Kidney capillary endothelial cell (primary cell): ENCODE measurements around the gene GRM7.

Experiments used
- DNase-seq: peaks from one replicate; pipeline ENCODE4 v3.0.0-alpha.2; 2018; ENCODE audit warnings: low spot score

The GRM7 gene

DNA sequence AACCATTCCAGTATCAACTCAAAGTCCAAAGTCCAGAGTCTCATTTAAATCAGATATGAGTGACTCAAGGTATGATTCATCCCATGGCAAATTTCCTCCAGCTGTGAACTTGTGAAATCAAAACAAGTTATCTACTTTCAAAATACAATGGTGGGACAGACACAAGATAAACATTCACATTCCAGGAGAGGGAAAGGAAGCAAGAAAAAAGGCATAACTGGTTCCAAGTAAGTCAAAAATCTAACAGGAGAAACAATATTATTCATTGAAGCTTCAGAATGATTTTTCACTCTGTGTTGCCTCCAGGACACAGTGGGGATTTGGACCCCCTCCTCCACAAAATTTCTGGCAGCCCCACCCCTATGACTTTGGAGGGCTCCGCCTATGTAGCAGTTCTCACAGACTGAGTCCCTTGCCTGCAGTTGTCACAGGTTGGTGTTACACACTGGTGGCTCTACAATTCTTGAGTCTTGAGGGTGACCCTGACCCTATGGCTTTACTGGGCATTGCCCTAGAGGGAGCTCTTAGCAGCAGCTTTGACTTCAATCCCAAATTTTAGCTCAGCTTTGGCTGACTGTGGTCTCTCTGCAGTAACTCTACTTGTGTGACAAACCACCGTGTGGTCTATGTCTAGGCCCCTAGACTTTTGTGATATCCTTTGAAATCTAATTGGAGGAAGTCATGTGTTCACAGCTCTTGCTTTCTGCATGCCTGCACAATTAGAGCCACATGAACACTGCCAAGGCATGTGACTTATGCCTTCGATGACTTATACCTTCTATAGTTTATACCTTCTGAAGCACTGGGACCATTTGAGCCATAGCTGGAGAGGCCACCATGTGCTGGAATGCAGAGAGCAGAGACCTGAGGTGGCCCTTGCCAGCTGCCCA, 644.2 kb downstream of the GRM7 start:
- DNase-seq: peak; percentile 84

DNA sequence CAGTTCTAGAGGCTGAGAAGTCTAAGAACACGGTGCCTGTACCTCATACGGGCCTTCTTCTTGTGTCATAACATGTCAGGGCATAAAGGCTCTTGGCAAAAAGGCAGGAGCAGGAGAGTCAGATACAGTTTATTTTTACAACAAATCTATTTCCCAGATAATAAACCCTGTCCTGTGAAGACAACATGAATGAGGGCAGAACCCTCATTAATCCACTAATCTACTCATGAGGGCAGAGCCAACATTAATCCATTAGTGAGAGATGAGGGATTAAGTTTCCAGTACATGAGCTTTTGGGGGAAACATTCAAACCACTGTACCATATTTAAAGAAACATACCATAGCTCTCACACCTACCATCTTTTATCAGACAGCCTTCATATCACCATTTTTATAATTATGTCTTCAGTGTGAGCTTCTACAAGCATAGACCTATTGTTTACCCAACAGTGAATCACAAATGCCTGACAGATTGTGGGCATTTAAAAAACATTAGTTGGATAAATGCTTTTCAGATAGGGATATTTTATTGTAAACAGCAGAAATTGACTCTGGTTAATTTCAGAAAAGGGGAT, 645.8 kb downstream of the GRM7 start:
- no peak for DNase-seq

DNA sequence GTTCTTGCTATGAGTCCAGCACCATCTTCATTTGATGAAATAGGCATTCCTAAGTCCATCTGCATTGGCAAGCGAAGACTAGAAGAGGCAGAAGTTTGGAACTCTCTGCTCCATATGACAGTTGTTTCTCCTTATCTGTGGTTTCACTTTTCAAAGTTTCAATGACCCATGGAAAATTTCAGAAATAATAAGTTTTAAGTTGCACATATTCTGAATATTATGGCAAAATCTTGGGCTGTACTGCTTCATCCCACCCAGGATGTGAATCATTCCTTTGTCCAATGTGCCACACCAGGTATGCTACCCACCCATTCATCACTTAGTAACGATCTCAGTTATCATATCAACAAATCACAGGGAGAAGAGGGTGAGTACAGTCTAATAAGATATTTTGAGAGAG, 647.9 kb downstream of the GRM7 start:
- no peak for DNase-seq

DNA sequence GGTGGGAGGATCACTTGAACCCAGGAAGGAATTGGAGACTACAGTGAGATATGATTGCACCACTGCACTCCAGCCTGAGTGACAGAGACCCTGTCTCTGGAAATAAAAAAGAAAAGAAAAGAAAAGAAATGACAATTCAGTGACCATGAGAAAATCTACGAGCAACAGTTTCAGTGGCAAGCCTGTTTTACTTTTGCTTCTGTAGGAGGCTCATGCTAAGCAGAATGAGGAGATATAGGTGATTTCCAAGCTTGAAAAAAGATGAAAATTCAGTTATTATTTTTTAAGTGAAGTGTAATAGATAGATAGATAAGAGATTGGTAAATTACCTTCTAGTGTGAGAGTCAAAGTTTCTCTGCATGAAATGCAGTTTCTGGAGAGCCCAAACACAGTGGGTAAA, 651.1 kb downstream of the GRM7 start:
- no peak for DNase-seq

DNA sequence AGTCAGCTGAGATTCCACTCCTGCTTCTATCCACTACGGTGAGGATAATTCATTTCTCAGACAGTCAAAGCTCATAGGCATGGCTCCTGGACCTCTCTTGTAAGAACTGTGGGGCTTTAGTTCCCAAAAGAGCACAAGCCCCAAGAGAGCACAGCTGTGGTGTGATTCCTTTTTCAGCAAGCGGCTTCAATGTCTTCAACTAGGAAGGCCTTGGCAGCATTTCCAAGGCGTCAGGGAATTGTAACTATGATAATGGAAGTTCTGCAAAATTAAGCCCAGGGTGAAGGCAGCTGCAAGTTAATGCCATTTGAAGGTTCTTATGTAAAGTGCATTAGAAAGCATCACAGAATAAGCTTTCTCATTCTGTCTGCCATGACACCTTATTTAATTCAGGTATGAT, 657.1 kb downstream of the GRM7 start:
- no peak for DNase-seq

DNA sequence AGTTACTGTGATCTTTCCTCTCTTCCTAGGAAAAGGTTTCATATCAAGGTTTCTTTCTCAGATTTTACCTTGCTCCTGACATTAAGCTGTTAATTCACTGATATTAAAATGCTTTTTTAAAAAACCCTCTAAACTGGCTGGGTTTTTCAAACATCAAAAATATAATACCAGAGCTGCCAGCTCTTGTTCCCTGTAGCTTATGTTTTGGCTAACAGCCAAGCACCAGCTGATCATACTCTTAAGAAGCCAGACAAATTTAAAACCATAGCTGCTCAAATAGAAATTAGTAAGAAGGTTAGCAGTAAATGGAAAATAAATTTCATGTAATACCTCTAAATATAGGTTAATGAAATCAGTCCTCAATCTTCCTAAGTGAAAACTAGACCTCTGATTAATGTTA, 657.5 kb downstream of the GRM7 start:
- DNase-seq: no peak

DNA sequence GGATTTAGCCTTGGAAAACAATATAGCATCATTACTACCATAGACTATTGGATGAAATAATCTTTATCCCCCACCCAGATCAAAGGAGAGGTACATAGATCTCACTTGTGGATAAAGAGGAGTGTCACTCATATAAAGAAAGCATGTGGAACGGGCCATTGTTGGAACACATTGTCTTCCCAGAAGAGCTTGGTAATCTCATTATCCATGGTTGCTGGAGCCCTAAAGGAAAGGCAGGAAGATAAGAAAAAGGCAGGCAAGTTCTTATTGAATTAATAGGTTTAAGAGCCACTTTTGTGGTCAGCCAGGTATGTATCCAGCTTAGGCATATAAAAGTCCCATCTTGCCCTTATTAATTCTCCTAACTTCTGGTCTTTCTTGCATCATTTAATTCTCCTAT, 659.1 kb downstream of the GRM7 start:
- no peak for DNase-seq

DNA sequence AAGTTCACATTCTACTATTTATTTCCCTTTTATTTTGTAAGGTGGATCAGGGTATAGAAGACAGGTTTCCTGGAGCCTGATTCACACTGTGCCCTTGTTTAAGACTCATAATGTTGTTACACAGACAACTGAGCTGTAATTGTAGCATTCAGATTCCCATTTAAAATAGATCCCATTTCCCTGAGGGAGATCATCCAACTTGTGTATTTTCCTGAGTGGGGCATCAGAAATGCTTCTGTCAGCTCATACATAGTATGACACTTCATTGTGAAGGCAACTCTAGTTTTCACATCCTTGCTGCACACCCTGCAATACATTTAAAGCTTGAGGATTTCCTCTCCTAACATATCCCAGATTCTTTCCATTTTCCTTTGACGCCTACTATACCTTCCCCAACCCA, 659.7 kb downstream of the GRM7 start:
- no peak for DNase-seq

DNA sequence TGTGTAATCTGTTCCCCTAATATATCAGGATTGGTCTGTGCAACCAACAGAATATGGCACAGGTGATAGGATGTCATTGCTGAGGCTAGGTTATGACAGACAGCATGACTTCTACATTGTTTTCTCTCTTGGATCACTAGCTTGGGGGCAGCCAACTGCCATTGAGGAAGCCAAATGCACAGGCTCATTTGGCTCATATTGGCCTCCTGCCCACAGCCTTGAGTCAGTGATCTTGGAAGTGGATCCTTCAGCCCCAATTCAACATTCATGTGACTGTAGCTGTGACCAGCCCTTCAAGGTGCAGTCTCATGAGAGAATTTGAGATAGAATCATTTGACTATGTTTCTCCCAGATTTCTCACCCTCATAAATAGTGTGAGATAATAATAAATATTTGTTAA, 675.6 kb downstream of the GRM7 start:
- no peak for DNase-seq

DNA sequence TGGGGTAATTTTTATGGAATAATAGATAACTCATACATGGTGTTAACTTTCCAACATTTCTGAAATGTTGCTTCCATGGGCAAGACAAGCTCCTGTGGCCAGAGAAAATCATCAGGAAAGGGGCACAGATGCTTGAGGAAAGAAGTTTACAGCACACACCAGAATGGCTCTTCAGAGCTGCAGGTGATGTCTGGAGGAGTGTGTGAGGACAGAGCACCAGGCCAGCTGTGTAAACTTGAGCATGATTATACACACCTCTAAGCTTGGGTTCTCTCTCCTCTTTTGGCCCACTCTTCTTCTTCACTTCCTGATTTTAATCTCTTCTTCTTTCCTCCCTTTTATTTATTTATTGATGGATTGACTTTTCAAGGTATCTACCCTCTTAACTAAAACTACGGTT, 676.0 kb downstream of the GRM7 start:
- DNase-seq: no peak

DNA sequence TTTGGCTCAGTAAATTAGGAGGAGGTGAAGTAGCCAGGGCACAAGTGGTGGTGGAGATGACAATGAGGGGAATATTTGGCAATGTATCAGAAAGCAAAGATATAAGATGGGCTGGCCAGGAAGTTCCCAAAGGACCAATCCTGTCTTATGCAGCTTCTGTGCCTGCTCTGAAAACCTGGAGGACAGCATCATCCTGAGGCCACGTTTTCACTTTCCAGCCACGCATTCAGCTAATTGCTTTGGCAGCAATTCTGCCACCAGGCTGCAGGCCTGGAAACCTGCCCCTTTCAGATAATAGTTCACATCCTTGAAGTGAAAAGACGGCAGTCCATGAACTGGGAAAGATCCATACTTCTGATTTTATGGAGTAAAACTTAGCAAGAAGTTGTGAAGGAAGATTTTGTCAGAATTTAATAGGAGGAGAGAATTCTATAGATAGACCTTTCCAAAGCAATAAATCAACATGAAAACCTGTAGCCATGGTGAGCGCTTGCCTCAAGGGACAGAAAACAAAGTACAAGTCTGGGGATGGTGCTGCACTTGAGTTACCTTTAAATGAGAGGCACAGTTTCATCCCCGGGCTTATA, 682.5 kb downstream of the GRM7 start:
- DNase-seq: no peak

DNA sequence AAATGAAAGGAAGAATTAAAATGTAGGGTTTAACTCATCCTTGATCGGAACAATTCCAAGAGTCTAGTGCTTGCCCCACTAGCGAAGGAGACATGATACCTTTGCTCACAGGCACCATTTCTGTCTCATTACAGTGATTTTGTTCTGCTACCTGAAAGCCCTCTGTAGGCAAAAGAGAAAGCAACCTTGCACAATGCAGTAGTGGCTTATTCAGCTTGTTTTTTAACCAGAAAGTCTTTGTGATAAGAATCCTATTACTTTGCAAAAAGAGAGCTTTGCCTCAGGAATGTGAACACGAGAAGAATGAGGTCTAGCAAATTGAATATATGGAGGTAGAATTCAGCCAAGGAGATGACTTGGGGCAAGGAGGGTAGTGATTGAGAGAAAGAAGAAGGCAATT, 684.4 kb downstream of the GRM7 start:
- DNase-seq: no peak

DNA sequence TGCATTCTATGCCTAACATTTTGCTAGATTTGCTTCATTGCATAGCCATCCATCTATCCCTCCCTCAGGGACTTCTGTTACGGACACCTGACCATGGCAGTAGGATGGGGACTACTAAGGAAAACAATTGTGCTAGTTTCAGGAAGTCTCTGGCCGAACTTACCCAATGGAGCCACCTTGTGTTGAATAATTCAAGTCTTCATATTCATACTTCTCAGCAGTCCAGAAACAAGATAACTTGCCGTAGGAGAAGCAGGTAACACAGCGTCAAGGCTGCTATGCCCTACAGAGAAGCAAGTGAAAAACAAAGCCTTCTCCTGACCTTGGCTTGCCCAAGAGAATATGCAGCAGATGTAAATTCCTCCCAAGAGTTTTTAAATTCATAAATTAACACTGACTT, 685.3 kb downstream of the GRM7 start:
- DNase-seq: peak; percentile 48

DNA sequence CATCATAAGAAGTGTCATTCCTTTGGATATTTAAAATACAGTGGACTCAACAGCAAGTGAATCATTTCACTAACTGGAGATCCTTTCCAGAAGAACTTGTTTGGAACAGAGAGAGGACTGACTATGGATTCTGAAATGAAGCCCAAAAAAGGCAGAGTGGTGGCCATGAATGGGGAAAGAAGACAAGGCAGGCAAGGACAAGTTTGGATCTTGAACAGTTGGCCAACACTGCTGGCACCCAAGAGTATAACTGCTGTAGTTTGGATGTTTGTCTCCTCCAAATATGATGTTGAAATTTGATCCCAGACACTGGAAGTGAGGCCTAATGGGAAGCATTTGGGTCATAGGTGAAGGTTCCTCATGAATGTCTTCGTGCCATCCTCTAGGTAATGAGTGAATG, 686.9 kb downstream of the GRM7 start:
- no peak for DNase-seq

DNA sequence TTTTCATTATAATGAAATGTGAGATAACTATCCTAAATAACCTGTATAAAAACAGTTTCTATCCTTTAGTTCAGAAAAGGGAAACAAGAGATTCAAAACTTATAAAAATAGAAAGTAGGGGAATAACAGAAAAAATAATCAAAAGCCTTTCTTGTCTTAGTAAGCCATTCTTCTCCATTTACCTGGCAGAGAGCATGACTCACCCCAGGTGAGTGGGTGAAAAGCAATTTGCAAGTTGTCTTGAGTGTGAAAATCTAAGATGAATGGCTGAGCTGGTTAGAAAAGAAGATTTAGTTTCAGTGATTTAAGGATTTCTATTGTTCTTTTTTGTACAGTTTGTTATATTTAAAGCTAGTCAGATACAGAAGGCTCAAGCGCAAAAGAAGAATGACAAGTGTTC, 702.0 kb downstream of the GRM7 start:
- DNase-seq: no peak

DNA sequence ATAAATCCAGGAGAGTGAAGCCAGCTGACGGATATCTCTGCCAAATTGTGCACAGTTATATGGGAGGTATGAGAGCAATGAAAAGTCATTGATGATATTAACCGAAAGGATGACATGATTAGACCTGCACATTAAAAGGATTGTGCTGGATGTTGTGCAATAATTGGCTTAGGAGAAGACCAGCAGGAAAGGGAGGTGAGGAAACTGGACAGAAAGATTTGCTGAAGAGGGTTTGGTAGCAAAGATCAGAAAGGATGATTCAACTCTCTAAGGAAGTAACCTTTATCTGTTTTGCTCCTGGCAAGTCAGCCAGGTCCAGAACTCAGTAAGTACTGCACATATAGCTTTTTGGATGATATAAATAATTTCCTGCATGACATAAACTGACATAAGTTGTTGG, 704.7 kb downstream of the GRM7 start:
- no peak for DNase-seq

DNA sequence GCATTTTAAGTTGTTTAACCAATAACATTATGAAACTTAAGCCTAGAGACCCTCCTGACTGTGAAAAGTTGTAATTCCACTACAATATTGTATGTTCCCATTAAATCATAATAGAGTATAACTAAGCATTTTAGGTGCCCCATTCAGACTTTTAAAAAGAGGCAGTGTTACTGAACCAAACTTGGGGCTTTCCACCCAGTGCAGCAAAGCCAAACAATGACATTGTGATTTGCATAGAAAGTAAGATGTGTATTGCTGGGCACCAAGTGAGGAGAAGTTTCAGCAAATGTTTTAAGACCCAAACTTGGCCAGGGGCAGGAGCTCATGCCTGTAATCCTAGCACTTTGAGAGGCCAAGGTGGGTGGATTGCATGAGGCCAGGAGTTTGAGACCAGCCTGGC, 706.2 kb downstream of the GRM7 start:
- DNase-seq: no peak

DNA sequence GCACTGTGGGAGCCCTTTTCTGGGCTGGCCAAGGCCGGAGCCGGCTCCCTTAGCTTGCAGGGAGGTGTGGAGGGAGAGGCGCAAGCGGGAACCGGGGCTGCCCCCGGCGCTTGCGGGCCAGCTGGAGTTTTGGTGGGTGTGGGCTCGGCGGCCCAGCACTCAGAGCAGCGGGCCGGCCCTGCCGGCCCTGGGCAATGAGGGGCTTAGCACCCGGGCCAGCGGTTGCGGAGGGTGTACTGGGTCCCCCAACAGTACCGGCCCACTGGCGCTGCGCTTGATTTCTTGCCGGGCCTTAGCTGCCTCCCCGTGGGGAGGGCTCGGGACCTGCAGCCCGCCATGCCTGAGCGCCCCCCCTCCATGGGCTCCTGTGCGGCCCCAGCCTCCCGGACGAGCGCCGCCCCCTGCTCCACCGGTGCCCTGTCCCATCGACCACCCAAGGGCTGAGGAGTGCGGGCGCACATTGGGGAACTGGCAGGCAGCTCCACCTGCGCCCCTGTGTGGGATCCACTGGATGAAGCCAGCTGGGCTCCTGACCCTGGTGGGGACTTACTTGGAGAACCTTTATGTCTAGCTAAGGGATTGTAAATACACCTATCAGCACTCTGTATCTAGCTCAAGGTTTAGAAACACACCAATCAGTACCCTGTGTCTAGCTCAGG, 707.7 kb downstream of the GRM7 start:
- DNase-seq: no peak

DNA sequence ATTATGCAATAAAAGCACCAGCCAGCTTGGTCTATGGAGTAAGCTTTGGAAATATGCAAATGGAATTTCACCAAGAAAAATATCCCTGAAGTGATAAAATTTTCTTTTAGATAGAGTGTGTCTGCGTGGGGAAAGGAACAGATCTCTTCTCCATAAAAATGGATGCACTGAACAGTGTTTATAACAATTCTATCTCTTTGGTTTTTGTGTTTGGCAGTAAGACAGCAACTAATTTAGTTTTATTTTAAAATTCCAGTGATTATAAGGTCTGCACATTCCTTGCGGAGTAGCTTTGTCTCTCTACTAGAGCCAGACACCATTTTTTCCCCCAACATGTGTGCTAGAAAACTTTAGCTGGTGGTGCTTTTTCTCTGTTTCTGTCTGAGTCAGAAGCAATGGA, 712.4 kb downstream of the GRM7 start:
- DNase-seq: no peak

DNA sequence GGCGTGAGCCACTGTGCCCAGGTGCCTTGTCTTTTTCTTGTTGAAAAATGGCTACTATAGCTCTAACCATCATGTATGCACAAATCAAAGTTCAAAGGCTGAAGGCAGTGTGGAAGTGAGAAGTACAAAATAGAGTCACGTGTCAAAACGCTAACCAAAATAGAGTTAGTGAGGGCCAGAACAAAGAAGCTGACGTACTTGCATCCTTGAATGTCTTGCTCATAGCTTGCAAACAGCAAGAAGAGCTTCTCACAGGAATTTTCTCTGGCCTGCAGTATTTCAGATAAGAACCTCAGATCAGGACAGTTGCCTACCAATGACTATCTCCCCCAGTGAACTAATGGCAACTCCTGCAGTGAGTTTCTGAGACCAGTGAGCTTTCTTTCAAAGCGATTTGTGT, 713.5 kb downstream of the GRM7 start:
- no peak for DNase-seq

DNA sequence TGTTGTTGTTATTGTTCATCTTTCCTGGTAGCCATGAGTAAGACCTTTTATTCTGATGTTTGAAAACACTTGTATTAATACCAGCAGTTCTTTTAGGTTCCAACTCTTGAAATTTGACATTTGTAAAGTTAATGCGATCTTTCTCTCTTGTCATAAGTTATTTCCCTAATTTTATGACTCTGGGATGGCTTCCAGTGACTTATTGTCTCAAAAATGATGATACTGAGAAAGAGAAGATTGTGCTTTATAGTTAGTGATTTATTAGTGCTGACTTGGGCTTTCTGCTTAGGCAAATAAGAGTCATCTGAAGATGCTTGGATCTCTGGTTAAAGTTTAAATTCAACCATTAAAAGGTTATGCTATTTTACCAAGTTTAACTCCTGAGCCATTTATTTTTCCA, 715.2 kb downstream of the GRM7 start:
- DNase-seq: no peak

DNA sequence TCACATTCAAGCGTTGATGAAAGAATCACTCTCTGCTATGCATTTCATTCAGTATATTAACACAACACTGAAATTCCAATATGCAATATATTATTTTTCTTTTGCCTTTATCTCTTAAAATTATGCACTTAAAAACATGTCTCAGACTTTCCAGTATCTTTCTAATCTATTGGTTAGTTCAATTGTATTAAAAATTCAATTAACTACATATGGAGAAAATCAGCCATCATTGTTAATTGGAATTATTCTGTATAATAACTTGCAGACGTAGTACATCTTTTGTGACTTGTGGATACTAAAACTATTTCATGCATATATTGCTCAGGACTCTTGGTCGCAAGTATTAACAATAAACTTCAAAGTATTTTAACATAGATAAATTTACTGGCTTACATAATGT, 715.6 kb downstream of the GRM7 start:
- DNase-seq: no peak

DNA sequence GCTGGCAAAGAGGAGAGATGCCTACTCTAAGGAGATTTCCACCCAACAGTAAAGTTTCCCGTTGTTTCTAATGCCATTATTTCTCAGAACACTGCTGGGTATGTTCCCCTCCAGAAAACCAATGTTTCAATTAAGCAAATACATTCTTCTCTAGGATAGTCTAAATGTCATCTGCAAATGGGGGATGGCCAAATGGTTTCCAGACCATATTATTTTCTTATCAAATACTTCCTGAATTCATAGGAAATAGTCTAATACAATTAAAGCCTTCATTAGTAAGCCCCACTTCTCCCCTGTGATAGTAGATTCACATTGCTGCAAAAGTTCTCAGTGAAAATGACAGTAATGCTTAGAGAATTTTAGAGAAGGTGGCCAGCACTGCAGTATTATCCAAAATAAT, 716.6 kb downstream of the GRM7 start:
- DNase-seq: no peak
